GM19467 (cell line): Measurements from ENCODE around the gene UNK.
"Not testable (repeated sequence)": the region's sequence is repeated elsewhere in the genome, so short reads cannot be mapped to it uniquely, and the experiment has no call there.

Experiments used
- ATAC-seq: cut with Tn5 transposase; IDR thresholded peaks from one replicate; pipeline ENCODE4 v1.9.1; 2021; ENCODE audit warnings: mild to moderate bottlenecking, moderate library complexity; ENCODE audit not compliant: unreplicated experiment

The UNK gene

GRCh38 chr17:75869282-75870141, 84.9 kb downstream of the UNK start:
- no peak for ATAC-seq

GRCh38 chr17:75870228-75870627, 85.6 kb downstream of the UNK start:
- ATAC-seq: not testable (repeated sequence)

- ATAC-seq: no peak
Measured at GRCh38 chr17:75872434-75873351, 88.1 kb downstream of the UNK start.

- no peak for ATAC-seq
Measured at GRCh38 chr17:75873587-75874322, 89.1 kb downstream of the UNK start.

- ATAC-seq: no peak
Measured at GRCh38 chr17:75874323-75875181, 89.9 kb downstream of the UNK start.
